Stimulated activated CD4-positive, alpha-beta T cell treated with anti-CD3 and anti-CD28 coated beads, Interleukin-2, amount 100 ng/mL, for 24 hours (primary cell): ENCODE results near the gene CEMP1.

Source experiments
- DNase-seq, 2 donors: peaks; one replicate each; pipeline ENCODE4 v3.0.0-alpha.2; 2020

Gene CEMP1

GRCh38 chr16:2483939-2484897, 47.0 kb downstream of the CEMP1 start:
- DNase-seq, result no peak

GRCh38 chr16:2482708-2483534, 48.3 kb downstream of the CEMP1 start:
- DNase-seq, result no peak

- DNase-seq, result no peak
Observed at GRCh38 chr16:2482249-2482648, 49.0 kb downstream of the CEMP1 start.

- DNase-seq, result no peak
Observed at GRCh38 chr16:2481676-2482075, 49.5 kb downstream of the CEMP1 start.

GRCh38 chr16:2480948-2481347, 50.3 kb downstream of the CEMP1 start:
- no peak for DNase-seq
